Epithelial cell of esophagus (primary cell): ENCODE measurements around the gene SHOC2.

Source experiments
- DNase-seq: peaks from one replicate; pipeline ENCODE4 v3.0.0; 2010; ENCODE audit warnings: low read depth
- H3K4me3 ChIP-seq: 2 replicates; pipeline ENCODE4 v1.5.1; 2011; ENCODE audit warnings: mild to moderate bottlenecking, low read length, control low read depth
- TF ChIP-seq, protein P1 (sequence below): IDR thresholded peaks from 2 replicates; pipeline ENCODE4 v1.5.1; 2011; ENCODE audit warnings: low read depth, mild to moderate bottlenecking, low read length, control low read depth, inconsistent platforms; ENCODE audit not compliant: insufficient read depth; ENCODE audit errors: missing control alignments

SHOC2 gene

DNA sequence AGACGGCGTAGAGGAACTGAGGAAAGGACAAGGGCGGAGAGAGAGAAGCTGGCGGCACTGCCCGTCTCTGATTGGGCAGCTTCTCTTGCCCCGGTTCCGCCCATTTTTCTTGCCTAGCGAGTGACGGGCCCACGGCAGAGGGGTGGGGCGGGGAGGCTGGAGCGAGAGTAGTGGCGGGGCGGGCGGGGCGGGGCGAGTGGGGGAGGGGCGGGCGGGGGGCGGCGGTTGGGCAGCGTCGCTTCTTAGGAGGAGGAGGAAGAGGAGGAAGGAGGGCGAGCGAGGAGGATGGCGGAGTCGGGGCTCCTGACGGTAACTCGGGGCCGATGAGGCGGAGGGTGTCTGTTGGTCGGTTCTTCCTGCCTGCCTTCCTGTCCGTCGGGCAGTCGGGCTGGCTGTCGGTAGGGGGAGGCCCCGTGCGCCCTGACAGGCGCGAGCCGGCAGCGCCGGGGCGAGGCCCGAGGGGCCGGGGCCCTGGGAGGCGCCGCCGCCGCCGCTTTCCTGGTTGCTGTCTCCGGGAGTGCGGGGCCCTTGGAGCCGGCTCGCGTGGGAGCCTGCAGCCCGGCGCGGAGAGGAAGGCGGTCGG lies at the start of gene SHOC2:
Gene SHOC2, plus strand, starts transcription at position 256 of the 583 bp plus-strand sequence. CDS start 44,755 bp downstream, outside the sequence.
- peak; percentile 81 for DNase-seq
- TF ChIP-seq, protein P1, sequence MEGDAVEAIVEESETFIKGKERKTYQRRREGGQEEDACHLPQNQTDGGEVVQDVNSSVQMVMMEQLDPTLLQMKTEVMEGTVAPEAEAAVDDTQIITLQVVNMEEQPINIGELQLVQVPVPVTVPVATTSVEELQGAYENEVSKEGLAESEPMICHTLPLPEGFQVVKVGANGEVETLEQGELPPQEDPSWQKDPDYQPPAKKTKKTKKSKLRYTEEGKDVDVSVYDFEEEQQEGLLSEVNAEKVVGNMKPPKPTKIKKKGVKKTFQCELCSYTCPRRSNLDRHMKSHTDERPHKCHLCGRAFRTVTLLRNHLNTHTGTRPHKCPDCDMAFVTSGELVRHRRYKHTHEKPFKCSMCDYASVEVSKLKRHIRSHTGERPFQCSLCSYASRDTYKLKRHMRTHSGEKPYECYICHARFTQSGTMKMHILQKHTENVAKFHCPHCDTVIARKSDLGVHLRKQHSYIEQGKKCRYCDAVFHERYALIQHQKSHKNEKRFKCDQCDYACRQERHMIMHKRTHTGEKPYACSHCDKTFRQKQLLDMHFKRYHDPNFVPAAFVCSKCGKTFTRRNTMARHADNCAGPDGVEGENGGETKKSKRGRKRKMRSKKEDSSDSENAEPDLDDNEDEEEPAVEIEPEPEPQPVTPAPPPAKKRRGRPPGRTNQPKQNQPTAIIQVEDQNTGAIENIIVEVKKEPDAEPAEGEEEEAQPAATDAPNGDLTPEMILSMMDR, result no peak
- peak within 1 kb of the TSS; percentile 97 for H3K4me3 ChIP-seq

DNA sequence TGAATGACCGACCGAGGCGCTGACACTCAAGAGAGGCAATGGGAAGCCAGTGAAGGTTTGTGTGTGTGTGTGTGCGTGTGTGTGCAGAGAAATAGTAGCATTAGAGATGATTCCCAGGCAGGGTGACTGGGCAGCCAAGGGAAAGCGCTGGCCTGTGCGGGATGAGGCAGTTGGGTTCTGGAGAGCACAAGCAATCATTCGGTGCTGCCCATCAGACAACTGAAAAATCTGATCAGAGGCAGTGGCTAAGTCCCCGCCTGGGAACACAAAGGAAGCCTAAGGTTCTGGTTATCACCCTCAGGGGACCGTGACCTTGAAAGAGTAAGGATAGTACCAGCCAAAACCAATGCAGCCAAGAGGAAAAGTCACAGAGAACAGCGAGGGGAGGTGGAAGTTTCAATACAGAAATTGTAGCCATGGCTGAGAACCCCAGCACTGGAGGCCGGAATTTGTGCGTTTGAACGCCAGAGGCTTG lies 48.5 kb upstream of the SHOC2 start:
- TF ChIP-seq, protein P1, result no peak
- H3K4me3 ChIP-seq, result no peak overlapping the region
- DNase-seq, result no peak

DNA sequence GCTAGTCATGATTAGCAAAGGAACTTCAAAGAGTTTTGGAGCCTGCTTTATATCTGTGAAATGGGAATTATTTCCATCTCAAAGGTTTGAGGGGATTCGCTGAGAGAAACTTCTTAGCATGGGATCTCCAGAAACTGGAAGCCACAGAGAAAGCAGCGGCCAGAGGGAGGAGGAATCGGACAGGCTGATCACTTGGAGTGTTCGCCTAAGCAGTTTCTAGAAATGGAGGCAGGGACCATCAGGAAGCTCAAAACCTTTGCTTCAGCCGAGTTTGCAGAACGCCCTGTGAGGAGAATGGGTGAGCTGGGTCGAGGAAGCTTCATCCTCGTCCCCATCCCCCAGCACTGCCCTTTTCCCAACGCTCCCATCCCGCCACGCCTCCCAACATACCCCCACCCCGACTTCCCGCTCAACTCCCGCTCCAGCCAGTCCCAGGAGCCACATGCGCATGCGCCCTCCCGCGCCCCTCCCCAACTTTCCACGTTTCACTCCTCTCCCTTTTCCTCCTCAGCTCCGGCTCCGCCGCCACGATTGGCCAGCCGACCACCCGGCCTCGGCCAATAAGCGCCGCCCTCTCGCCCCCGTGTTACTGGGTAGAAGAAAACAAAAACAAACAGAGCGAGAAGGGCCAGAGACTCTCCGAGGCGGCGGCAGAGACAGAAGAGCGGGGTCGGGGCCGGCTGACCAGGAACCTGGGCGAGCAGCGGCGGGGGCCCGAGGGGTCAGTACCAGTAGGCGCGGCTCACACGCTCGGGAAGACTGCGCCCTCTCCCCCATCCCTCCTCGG lies 47.9 kb upstream of the SHOC2 start, which contains the start of gene PDCD4:
Gene PDCD4, plus strand, starts transcription at position 631 of the 787 bp plus-strand sequence. CDS start 4,100 bp downstream, outside the sequence.
- peak within 1 kb of the TSS; percentile 85 for H3K4me3 ChIP-seq
- TF ChIP-seq, protein P1, result no peak
- DNase-seq, result peak; percentile 97

DNA sequence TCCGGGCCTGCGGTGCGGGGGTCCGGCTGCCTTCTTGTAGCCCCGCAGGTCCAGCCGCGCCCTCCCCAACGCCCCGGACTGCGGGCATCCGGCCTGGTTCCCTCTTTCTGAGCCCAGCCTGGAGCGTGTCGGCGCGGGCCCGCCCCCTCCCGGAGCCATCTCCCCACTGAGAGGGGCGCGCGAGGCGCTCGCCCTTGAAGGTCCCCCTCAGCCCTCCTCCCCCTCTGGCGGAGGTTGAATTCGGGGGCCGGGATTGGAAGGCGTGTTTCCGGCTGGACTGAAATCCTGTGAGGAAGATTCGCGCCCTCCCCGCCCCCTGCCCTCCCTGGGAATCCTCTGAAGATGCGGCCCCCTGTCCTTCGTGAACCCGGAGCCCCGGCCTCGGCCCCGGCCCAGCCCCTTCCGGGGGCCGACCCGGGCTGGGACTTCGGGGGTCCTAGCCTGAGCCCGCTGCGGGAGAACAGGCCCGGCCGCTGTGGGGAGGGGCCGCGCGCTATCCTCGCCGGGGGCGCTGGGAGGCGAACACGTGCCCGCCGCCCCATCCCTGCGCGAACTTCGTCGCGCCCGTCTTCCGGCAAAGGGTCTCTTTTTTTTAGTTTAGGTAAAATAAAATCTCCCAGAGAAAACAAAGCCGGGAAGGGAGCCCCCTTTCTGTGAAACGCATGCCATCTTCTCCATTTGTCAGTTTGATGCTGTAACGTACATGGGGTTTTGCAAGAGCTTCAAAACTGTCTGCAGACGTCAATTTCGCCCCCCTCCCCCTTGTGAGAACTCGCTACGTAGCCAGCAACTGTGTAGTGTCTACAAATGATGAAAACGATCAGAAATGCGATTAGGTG lies 47.0 kb upstream of the SHOC2 start:
- TF ChIP-seq, protein P1, result peak; percentile 14
- DNase-seq, result peak; percentile 67
- H3K4me3 ChIP-seq, result peak overlapping the region; percentile 85

DNA sequence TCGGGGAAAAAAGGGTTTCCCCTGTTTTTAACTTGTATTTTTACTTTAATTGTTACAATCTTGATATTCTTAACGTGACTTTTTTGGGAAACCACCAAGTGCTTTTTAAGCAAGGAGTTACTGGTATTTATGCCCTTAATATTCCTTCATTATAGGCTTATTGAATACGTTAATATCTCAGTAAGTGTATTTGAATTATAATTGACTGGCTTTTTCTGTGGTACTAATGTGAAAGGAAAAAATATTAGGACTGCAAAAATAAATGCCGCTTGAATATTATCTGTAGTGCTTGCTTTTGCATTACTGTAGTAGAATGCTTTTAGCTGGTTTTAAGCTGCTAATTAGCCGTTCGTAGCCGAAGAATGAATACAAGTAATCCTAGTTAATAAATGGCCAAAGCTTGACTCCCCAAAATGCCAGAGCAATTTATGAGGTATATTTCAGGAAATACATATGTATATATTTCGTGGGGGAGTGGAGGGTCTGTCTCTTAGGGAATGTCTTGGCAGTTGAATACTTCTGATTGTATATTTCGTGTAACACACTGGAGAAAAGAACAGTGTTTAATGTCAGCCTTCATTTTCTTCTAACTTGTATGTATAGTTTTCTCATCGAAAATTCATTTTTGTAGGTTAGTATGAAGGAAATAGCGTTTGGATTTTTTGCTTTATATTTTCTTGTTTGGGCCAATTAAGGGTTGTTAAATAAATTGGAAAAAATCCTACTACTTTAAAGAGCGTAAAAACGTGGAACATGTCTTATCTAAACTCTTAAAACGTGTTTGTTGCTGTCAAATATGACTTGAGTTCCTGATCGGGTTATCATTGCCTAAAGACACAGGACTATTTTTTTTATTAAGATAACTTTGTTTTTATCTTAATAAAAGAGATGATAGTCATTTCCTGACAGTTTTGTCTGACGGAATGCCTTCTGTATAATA lies 46.1 kb upstream of the SHOC2 start:
- no peak for DNase-seq

More for the DNA sequence above, 46.1 kb upstream of the SHOC2 start:
- peak overlapping the region; percentile 85 for H3K4me3 ChIP-seq
- TF ChIP-seq, protein P1, result no peak
